SK-N-SH treated with all-trans-retinoic acid at 6 μM for 48 hours (cell line): ENCODE measurements around the gene RFX4.

ENCODE experiments used
- ATAC-seq: fragments of 200-7000 bp; cut with Tn5 transposase; 3 replicates; pipeline ENCODE4 v1.9.1; 2020; ENCODE audit warnings: mild to moderate bottlenecking, moderate library complexity
- ARNTL ChIP-seq: fragments of 450-650 bp; formaldehyde crosslinking; IDR thresholded peaks from 2 replicates; pipeline ENCODE4 v1.5.0; 2020; ENCODE audit warnings: low read depth, mild to moderate bottlenecking, moderate library complexity, borderline replicate concordance
- BACH2 ChIP-seq: fragments of 250-450 bp; sonication (Bioruptor Pico); IDR thresholded peaks from 2 replicates; pipeline ENCODE4 v1.9.0; 2021; ENCODE audit warnings: mild to moderate bottlenecking, borderline replicate concordance
- CSDC2 ChIP-seq: fragments of 250-450 bp; sonication (Bioruptor Pico); IDR thresholded peaks from 2 replicates; pipeline ENCODE4 v1.5.0; 2020; ENCODE audit warnings: mild to moderate bottlenecking, moderate library complexity
- ESRRG ChIP-seq: fragments of 250-450 bp; sonication (Bioruptor Pico); IDR thresholded peaks from 2 replicates; pipeline ENCODE4 v1.6.1; 2021; ENCODE audit warnings: mild to moderate bottlenecking
- GLIS3 ChIP-seq: fragments of 250-450 bp; sonication (Bioruptor Pico); IDR thresholded peaks from 2 replicates; pipeline ENCODE4 v1.5.0; 2020; ENCODE audit warnings: mild to moderate bottlenecking, moderate library complexity
- OSR1 ChIP-seq: fragments of 250-450 bp; sonication (Bioruptor Pico); IDR thresholded peaks from 2 replicates; pipeline ENCODE4 v1.8.0; 2022; ENCODE audit warnings: moderate library complexity, mild to moderate bottlenecking, inconsistent platforms
- PPARA ChIP-seq: fragments of 250-450 bp; sonication (Bioruptor Pico); IDR thresholded peaks from 2 replicates; pipeline ENCODE4 v1.5.0; 2020; ENCODE audit warnings: mild to moderate bottlenecking, borderline replicate concordance
- RARB ChIP-seq: fragments of 250-450 bp; sonication (Bioruptor Pico); IDR thresholded peaks from 2 replicates; pipeline ENCODE4 v1.8.0; 2021; ENCODE audit warnings: mild to moderate bottlenecking, moderate library complexity
- SNAI2 ChIP-seq: fragments of 250-450 bp; sonication (Bioruptor Pico); IDR thresholded peaks from 2 replicates; pipeline ENCODE4 v1.5.0; 2020; ENCODE audit warnings: mild to moderate bottlenecking, moderate library complexity
- TCF4 ChIP-seq: fragments of 250-450 bp; sonication (Bioruptor Pico); IDR thresholded peaks from 2 replicates; pipeline ENCODE4 v1.8.0; 2021; ENCODE audit warnings: mild to moderate bottlenecking, moderate library complexity, borderline replicate concordance
- TOX ChIP-seq: fragments of 250-450 bp; sonication (Bioruptor Pico); IDR thresholded peaks from 2 replicates; pipeline ENCODE4 v1.8.0; 2021; ENCODE audit warnings: mild to moderate bottlenecking, moderate library complexity, borderline replicate concordance
- ZC3H10 ChIP-seq: fragments of 250-450 bp; sonication (Bioruptor Pico); IDR thresholded peaks from 2 replicates; pipeline ENCODE4 v1.5.1; 2021; ENCODE audit warnings: mild to moderate bottlenecking, moderate library complexity
- ZFP3 ChIP-seq: fragments of 250-450 bp; sonication (Bioruptor Pico); IDR thresholded peaks from 2 replicates; pipeline ENCODE4 v1.5.0; 2020; ENCODE audit warnings: mild to moderate bottlenecking, moderate library complexity
- ZFP30 ChIP-seq: fragments of 450-650 bp; formaldehyde crosslinking; IDR thresholded peaks from 2 replicates; pipeline ENCODE4 v1.5.0; 2022; ENCODE audit warnings: mild to moderate bottlenecking, moderate library complexity
- ZNF565 ChIP-seq: fragments of 450-650 bp; formaldehyde crosslinking; conservative IDR thresholded peaks from 2 replicates; pipeline ENCODE4 v1.5.0; 2020; ENCODE audit warnings: low read depth, mild to moderate bottlenecking, moderate library complexity
- ZNF70 ChIP-seq: fragments of 450-650 bp; formaldehyde crosslinking; IDR thresholded peaks from 2 replicates; pipeline ENCODE4 v1.5.0; 2020; ENCODE audit warnings: mild to moderate bottlenecking, moderate library complexity
- ZNF8 ChIP-seq: fragments of 450-650 bp; formaldehyde crosslinking; IDR thresholded peaks from 2 replicates; pipeline ENCODE4 v1.5.0; 2020; ENCODE audit warnings: mild to moderate bottlenecking, moderate library complexity
- TF ChIP-seq, protein P1 (sequence below): fragments of 250-450 bp; sonication (Bioruptor Pico); IDR thresholded peaks from 2 replicates; pipeline ENCODE4 v1.5.1; 2020; ENCODE audit warnings: low read depth, mild to moderate bottlenecking, moderate library complexity
- TF ChIP-seq, protein P2 (sequence below): fragments of 250-450 bp; sonication (Bioruptor Pico); IDR thresholded peaks from 2 replicates; pipeline ENCODE4 v1.8.0; 2021; ENCODE audit warnings: low read depth, mild to moderate bottlenecking, moderate library complexity, borderline replicate concordance
- TF ChIP-seq, protein P3 (sequence below): fragments of 250-450 bp; sonication (Bioruptor Pico); IDR thresholded peaks from 2 replicates; pipeline ENCODE4 v1.5.1; 2021; ENCODE audit warnings: mild to moderate bottlenecking, moderate library complexity
- TF ChIP-seq, protein P4 (sequence below): fragments of 250-450 bp; sonication (Bioruptor Pico); IDR thresholded peaks from 2 replicates; pipeline ENCODE4 v1.8.0; 2020; ENCODE audit warnings: mild to moderate bottlenecking, moderate library complexity, borderline replicate concordance
- TF ChIP-seq, protein P5 (sequence below): fragments of 250-450 bp; sonication (Bioruptor Pico); IDR thresholded peaks from 2 replicates; pipeline ENCODE4 v1.5.0; 2020; ENCODE audit warnings: mild to moderate bottlenecking, moderate library complexity

Gene RFX4

DNA sequence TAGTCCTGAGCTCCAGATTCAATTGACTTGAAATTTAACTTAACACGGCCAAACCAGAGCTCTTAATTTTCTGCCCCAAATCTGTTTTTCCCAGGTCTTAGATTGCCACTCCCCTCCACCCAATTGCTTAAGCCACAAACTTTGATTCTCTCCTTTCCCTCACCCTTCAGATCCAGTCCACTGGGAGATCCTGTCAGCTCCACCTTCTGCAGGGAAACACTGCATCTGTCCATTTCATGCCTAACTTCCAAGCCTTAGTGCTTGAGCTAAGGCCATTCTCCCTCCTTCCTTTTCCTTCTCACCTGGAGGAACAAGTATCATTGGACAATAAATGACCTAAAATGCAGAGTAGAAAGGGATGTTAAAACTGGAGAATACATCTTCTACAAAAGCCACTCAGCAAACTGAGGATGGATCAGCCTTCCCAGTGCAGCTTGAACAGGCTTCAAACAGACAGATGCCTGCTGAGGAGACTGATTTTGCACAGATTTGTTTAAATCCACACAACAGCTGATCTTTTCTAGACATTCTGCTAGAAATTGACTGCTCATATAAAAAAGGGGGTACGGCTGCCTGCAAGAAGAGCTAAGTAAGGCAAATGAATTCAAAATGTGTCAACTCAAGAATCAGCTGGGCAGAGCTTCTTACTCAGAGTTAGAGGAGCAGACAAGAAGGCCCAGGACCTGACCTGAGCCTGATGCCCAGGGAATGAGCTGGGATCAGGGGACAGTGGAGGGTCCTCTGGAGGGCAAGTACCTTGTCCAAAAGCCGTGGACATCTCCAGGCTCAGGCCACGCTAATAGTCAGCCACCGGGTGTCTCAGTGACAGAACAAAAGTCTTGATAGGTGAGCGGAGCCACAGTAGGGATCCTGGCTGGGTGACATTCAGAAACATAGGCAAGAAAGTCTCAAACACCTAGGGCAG lies 110.4 kb downstream of the RFX4 start:
- TF ChIP-seq, protein P1, sequence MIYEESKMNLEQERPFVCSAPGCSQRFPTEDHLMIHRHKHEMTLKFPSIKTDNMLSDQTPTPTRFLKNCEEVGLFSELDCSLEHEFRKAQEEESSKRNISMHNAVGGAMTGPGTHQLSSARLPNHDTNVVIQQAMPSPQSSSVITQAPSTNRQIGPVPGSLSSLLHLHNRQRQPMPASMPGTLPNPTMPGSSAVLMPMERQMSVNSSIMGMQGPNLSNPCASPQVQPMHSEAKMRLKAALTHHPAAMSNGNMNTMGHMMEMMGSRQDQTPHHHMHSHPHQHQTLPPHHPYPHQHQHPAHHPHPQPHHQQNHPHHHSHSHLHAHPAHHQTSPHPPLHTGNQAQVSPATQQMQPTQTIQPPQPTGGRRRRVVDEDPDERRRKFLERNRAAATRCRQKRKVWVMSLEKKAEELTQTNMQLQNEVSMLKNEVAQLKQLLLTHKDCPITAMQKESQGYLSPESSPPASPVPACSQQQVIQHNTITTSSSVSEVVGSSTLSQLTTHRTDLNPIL (CRISPR knock-in tag): no peak
- TF ChIP-seq ZC3H10 (CRISPR knock-in tag) (no peak), BACH2 (no peak), ZNF70 (CRISPR knock-in tag) (no peak), GLIS3 (no peak), ZNF565 (CRISPR knock-in tag) (no peak), ARNTL (CRISPR knock-in tag) (no peak), OSR1 (CRISPR knock-in tag) (no peak), ZFP3 (CRISPR knock-in tag) (no peak), TOX (no peak), CSDC2 (CRISPR knock-in tag) (no peak), RARB (CRISPR knock-in tag) (no peak), ZNF8 (CRISPR knock-in tag) (no peak), SNAI2 (CRISPR knock-in tag) (no peak), ZFP30 (CRISPR knock-in tag) (no peak), PPARA (CRISPR knock-in tag) (no peak)
- TF ChIP-seq, protein P2, sequence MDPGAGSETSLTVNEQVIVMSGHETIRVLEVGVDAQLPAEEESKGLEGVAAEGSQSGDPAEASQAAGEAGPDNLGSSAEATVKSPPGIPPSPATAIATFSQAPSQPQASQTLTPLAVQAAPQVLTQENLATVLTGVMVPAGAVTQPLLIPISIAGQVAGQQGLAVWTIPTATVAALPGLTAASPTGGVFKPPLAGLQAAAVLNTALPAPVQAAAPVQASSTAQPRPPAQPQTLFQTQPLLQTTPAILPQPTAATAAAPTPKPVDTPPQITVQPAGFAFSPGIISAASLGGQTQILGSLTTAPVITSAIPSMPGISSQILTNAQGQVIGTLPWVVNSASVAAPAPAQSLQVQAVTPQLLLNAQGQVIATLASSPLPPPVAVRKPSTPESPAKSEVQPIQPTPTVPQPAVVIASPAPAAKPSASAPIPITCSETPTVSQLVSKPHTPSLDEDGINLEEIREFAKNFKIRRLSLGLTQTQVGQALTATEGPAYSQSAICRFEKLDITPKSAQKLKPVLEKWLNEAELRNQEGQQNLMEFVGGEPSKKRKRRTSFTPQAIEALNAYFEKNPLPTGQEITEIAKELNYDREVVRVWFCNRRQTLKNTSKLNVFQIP: no peak
- TF ChIP-seq, protein P3, sequence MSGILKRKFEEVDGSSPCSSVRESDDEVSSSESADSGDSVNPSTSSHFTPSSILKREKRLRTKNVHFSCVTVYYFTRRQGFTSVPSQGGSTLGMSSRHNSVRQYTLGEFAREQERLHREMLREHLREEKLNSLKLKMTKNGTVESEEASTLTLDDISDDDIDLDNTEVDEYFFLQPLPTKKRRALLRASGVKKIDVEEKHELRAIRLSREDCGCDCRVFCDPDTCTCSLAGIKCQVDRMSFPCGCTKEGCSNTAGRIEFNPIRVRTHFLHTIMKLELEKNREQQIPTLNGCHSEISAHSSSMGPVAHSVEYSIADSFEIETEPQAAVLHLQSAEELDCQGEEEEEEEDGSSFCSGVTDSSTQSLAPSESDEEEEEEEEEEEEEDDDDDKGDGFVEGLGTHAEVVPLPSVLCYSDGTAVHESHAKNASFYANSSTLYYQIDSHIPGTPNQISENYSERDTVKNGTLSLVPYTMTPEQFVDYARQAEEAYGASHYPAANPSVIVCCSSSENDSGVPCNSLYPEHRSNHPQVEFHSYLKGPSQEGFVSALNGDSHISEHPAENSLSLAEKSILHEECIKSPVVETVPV (CRISPR knock-in tag): no peak
- TF ChIP-seq, protein P4, sequence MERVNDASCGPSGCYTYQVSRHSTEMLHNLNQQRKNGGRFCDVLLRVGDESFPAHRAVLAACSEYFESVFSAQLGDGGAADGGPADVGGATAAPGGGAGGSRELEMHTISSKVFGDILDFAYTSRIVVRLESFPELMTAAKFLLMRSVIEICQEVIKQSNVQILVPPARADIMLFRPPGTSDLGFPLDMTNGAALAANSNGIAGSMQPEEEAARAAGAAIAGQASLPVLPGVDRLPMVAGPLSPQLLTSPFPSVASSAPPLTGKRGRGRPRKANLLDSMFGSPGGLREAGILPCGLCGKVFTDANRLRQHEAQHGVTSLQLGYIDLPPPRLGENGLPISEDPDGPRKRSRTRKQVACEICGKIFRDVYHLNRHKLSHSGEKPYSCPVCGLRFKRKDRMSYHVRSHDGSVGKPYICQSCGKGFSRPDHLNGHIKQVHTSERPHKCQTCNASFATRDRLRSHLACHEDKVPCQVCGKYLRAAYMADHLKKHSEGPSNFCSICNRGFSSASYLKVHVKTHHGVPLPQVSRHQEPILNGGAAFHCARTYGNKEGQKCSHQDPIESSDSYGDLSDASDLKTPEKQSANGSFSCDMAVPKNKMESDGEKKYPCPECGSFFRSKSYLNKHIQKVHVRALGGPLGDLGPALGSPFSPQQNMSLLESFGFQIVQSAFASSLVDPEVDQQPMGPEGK (CRISPR knock-in tag): no peak
- TF ChIP-seq, protein P5, sequence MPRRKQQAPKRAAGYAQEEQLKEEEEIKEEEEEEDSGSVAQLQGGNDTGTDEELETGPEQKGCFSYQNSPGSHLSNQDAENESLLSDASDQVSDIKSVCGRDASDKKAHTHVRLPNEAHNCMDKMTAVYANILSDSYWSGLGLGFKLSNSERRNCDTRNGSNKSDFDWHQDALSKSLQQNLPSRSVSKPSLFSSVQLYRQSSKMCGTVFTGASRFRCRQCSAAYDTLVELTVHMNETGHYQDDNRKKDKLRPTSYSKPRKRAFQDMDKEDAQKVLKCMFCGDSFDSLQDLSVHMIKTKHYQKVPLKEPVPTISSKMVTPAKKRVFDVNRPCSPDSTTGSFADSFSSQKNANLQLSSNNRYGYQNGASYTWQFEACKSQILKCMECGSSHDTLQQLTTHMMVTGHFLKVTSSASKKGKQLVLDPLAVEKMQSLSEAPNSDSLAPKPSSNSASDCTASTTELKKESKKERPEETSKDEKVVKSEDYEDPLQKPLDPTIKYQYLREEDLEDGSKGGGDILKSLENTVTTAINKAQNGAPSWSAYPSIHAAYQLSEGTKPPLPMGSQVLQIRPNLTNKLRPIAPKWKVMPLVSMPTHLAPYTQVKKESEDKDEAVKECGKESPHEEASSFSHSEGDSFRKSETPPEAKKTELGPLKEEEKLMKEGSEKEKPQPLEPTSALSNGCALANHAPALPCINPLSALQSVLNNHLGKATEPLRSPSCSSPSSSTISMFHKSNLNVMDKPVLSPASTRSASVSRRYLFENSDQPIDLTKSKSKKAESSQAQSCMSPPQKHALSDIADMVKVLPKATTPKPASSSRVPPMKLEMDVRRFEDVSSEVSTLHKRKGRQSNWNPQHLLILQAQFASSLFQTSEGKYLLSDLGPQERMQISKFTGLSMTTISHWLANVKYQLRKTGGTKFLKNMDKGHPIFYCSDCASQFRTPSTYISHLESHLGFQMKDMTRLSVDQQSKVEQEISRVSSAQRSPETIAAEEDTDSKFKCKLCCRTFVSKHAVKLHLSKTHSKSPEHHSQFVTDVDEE (CRISPR knock-in tag): no peak
- no peak for ATAC-seq

DNA sequence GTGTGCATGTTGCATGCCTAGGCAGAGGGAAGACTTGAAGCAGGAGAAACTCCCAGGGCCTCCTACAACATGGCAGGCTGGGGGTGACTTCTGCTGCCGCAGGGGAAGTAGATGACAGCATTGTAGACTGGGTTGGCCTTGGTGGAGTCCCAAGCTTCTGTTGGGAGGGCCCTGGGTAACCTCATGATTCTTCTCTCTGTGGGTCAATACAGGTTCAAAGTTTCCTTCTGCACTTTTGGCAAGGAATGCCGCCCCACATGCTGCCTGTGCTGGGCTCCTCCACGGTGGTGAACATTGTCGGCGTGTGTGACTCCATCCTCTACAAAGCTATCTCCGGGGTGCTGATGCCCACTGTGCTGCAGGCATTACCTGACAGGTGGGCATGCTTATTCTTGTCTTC lies 113.3 kb downstream of the RFX4 start:
- no peak for ATAC-seq
- TF ChIP-seq ZFP3 (CRISPR knock-in tag): no peak

DNA sequence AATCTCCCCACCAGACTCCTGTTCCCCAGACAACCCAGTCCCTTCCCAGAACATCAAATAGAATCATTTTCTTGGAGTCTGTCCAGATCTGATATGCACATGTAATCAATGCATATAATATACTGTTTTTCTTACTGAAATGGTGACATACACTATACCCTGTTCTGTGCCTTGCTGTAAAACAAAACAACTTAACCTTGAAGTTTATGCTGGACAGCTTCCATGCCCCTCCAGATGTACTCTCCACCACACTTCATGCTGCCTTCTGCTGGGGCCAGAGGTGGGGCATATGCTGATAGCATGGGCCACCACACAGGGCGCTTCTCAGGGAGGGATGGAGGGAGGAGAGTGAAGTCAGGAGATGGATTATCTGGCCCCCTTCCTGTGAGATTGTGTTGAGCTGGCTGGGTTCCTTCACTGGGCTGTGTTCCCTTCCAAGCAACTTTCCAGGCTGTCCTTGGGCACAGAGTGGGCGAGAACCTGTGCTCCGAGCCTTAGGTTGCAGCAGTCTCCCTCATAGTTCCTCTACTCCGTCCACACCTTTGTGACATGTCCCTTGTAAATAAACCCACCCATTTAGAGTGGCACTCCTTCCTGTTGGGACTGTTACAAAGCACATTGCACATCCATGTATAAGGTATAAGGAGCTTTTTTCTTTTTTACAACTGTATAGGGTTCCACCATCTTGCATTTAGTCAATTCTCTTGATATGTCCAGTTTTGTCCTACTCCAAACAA lies 114.0 kb downstream of the RFX4 start:
- no peak for ATAC-seq

More for the DNA sequence above, 114.0 kb downstream of the RFX4 start:
- TF ChIP-seq TOX (no peak), ESRRG (CRISPR knock-in tag) (no peak), ZNF70 (CRISPR knock-in tag) (no peak), ARNTL (CRISPR knock-in tag) (no peak), PPARA (CRISPR knock-in tag) (no peak), TCF4 (no peak), BACH2 (no peak), CSDC2 (CRISPR knock-in tag) (no peak), ZNF565 (CRISPR knock-in tag) (no peak), SNAI2 (CRISPR knock-in tag) (no peak), OSR1 (CRISPR knock-in tag) (no peak)
- TF ChIP-seq, protein P3 (CRISPR knock-in tag): no peak
- TF ChIP-seq, protein P1 (CRISPR knock-in tag): no peak
- TF ChIP-seq, all 23 proteins: peak for 0
